Measurements from ENCODE around the gene EXOC6.
"Not testable (repeated sequence)": the region's sequence is repeated elsewhere in the genome, so short reads cannot be mapped to it uniquely, and the experiment has no call there.

The EXOC6 gene

DNA sequence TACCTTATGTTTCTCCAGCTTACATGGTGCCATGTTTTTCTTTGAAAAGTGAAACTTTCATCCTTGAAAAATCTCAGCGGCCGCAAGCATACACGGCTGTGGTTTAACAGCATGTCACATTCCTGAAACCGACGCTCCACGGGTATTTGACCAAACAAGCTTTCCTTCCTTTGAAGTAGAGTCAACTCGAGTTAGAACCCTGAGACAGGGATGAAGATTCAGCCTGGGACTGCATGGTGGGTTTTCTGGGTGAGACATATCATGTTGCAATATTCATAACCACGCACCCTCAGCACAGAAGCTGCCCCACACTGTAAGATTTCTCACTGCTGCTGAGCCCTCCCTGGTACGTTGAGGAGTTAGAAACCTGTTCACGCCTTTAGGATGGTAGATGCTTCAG, 233.5 kb downstream of the EXOC6 start:
- DNase-seq = no peak

DNA sequence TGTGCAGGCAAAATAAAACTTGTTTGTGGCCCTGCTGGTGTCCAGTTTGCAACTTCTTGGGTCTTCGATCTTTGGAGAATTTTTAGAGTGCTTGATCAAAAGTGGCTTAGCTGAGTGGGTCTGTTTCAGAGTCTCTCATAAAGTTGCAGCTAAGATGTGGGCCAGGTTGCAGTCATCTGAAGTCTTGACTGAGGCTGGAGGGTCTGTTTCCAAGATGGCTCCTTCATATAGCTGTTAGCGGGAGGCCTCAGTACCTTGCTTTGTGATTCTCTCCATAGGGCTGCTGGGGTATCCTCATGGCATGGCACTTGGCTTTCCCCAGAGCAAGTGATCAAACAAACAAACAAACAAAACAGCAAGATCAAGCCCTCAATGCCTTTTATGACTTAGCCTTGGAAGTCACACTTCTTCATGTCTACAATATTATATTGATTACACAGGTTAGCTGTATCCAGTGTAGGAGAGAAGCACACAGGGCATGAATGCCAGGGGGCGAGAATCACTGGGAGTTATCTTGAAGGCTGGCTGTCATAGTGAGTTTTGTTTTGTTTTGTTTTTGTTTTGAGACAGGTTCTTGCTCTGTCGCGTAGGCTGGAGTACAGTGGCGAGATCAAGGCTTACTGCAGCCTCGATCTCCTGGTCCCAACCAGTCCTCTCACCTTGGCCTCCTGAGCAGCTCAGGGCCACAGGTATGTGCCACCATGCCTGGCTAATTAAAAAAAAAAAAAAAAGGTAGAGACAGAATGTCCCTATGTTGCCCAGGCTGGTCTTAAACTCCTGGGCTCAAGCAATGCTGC, 235.6 kb downstream of the EXOC6 start:
- DNase-seq = no peak

DNA sequence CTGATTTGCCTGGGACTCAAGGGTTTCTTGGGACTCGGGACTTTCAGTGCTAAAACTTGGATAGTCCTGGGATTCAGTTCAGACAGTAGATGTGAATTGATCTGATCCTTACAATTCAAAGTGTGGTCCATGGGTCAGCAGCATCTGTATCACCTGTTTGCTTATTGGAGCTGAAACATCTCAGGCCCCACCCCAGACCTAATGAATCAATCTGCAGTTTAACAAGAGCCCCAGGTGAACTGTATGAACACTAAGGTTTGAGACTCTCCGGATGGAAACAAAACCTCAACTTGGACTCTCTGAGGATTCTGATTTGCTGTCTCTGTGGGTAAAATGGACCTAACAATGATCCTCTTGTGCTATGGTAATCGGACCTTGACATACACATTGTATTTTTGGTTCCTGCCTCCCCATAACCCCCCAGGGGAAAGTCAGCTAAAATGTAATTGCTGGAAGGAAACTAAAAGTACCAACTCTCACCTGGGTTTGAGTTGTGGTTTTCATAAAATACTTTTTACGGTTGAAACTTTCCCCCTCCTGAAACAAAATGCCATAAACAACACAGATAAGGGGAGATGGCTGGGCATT, 237.0 kb downstream of the EXOC6 start:
- DNase-seq = no peak

DNA sequence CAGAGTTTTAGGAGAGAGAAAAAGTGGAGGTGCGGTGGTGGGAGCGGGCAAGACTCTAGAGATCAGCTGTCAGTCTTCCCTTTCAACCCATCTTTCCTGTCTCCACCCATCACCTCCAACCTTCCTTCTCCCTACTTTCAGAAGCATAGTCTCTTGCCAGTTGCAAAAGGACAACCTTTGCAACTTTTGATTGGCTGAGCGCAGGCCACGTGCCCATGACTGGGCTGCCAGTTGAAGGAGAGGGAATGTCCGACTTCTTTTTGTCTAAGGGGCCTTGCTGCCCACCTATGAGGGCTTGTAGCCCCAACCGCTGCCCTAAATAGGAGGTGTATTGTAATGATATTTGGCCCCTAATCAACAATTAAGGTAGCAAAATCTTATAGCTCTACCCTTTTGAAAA, 238.0 kb downstream of the EXOC6 start:
- no peak for DNase-seq

DNA sequence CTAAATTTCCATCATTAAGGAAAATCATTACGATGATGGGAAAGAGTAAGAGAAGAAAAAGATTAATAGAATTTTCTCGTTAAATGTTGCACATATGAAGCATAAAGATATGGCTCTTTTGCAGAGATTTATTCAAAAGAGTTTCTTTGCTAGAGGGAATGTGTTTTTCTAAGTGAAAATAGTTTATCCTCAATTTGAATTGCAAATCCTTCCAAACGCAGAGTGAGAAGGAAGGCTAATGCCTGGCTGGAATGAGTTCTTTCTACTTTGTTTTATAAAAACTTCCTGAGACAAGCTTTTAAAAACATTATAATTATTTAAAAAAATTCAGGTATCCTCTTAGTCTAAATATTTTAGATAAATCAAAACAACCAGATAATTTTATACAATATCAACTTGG, 239.5 kb downstream of the EXOC6 start:
- DNase-seq = no peak

DNA sequence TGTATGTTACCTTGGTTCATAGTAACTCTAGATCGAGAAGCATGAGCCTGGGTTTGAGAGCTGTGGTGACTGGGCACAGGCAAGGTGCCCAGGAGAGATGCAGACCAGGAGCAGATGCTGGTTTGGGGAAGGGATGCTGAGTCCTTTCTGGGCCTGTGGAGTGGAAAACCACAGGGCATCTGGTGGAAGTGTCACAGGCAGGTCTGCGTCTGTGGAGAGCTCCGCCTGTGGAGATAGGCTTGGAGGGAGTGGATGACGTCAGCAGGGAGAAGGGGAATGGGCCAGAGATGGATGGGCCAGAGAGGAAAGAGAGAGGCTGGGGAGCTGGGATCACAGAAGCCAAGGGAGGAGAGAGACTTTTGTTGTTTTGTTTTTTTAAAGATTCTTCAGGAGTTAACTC, 240.1 kb downstream of the EXOC6 start:
- no peak for DNase-seq

DNA sequence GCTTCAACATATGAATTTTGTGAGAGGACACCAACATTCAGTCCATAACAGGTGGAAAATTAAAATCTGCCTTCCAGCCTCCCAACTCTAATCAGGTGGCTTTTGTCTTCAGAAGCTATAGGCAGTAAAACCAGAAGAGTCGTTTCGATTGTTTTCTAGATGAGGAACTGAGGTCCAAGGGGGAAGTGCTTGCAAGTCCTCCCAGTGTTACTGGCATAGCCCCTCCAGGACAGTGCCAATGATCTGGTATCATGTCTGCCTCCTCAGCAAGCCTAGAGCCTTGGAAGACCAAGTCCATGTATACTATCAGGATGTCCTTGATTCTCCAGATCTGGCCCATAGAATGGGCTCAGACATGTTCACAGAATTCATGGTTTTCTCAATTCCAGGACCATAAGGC, 242.3 kb downstream of the EXOC6 start:
- DNase-seq = no peak

DNA sequence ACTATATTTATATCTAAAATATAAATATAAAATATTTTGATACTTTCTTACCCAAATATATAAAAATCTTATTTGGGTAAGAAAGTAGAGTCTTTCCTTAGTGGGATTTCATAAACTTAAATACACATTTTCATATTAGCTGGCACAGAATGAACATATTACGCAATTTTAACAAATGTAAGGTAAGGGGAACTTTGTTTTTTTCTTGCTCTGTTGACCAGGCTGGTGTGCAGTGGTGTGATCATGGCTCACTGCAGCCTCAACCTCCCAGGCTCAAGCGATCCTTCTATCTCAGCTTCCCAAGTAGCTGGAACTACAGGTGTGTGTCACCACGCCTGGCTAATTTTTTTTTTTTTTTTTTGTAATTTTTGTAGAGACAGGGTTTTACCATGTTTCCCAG, 243.6 kb downstream of the EXOC6 start:
- DNase-seq = no peak

DNA sequence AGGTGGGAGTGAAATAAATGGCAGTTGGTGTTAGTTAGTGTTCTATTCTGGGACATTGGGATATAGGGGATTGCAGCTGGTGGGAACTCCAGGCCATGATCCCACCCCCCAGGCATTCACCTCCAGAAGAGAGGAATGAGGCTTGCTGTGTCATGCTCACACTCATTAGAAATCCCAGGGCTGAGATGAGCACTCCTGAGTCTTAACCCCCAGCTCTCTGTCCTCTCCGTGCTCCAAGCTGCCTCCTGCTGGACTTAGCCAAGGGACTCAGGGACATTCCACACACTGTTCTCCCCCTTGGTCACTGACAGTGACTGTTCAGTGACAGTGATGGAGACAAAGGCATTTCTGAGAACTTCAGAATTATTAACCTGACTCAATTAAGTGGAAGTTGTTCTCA, 246.9 kb downstream of the EXOC6 start:
- DNase-seq = no peak

DNA sequence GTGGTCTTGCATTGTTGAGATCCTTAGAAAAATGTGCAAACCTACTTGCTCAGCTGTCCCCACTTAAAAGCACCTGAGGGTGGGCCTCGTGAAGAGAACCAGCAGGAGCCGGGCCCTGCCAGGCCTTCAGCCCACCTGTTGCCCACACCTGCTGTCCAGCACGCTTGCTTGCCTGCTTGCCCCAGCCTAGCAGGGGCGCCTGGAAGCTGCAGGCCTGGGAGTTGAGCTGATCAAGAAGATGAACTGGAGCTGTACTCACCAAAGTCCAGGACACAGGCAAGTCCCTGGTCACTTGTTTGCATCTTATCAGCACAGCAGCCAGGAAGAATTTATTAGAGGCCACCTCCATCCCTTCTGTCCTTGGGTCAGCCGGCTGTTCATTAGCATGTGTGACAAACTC, 248.6 kb downstream of the EXOC6 start:
- no peak for DNase-seq

DNA sequence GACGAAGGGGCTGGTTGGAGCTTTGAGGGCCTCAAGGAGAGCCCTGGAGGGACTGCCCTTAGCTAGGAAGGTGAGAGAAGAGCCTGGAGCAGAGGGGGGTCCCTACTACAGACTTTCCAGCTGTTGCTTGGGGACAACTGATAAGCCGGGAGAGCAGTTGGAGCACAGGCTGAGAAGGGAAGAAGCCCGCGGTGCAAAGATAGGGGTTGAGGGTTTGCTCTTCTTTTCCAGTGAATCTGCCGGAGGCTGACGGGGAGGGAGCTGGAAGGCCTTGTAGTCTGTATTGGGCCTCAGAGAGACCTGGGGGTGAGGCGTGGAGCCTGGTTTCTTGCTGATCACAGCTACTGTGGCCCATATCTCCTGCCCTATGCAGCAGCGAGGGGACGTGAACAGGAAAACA, 249.1 kb downstream of the EXOC6 start:
- DNase-seq = no peak

DNA sequence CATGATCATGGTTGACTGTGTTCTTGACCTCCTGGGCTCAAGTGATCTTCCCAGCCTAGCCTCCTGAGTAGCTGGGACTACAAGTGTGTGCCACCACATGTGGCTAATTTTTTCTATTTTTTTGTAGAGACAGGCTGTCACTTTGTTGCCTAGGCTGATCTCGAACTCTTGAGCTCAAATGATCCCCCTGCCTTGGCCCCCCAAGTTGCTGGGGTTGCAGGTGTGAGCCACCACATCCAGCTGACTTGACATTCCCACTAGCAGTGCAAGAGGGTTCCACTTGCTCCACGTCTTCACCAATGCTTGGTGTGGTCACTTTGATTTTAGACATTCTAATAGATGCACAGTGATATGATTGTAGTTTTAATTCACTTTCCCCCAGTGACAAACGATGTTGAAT, 250.5 kb downstream of the EXOC6 start:
- DNase-seq = no peak

DNA sequence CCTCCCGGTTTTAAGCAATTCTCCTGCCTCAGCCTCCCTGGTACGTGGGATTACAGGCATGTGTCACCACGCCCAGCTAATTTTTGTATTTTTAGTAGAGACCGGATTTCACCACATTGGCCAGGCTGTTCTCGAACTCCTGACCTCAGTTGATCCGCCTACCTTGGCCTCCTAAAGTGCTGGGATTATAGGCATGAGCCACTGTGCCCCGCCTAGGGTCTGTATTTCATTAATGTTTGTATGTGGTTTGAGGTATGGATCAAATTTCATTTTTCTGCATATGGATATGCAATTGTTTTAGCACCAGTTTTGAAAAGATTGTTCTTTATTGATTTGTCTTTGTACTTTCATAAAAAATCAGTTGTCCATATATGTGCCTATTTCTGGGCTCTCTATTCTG, 251.3 kb downstream of the EXOC6 start:
- DNase-seq = no peak

DNA sequence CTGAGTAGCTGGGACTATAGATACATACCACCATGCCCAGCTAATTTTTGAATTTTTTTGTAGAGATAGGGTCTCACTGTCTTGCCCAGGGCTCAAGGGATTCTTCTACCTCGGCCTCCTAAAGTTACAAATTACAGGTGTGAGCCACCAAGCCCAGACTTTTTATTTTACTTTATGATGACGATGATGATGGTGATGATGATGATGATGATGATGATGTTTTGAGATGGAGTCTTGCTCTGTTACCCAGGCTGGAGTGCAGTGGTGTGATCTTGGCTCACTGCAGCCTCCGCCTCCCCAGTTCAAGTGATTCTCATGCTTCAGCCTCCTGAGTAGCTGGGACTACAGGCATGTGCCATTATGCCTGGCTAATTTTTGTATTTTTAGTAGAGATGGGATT, 252.8 kb downstream of the EXOC6 start:
- DNase-seq = not testable (repeated sequence)

DNA sequence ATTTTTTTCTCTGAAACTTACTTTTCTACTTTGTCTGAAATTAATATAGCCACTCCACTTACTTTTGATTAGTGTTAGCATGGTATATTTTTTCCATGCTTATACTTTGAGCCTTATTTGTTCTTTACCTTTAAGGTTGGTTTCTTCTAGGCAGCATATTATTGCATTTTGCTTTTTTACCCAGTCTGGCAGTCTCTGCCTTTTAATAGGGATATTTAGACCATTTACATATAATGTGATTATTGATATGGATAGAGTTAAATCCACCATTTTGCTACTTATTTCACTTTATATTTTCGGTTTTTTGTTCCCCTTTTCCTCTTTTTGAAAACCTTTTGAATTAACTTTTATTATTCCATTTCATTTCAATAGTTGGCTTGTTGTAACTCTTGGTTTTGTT, 255.6 kb downstream of the EXOC6 start:
- DNase-seq = no peak

DNA sequence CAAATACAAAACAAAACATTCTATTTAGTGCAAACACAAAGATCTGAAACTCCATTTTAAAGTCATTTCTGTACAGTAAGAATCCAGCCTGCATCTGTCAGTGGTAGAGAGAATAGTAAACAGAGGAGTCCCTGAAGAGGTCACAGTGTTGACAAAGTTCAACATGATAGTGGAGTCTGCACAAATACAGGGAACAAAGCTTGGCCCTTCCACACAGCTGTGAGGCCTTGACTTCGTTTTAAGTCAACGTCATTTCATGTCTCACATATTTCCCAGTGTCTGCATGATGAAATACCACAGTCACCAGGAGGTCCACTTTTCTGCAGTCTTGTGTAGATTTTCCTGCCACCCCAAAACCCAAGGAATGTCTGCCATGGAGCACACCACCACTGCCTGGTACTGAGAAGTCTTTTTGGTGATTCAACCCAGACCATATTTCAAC, 258.3 kb downstream of the EXOC6 start:
- DNase-seq = no peak

Data from NCI-H69 (cell line).